ENCODE measurements around the gene SDCBP2. TPM values are rescaled to one million over a fixed set of nuclear protein-coding genes. Genes with fewer than 3 reads are reported as not detected.

SDCBP2 gene
- total and polyA plus RNA-seq, 2 experiments from 2014 or later = 4.2 to 5.5 TPM

DNA sequence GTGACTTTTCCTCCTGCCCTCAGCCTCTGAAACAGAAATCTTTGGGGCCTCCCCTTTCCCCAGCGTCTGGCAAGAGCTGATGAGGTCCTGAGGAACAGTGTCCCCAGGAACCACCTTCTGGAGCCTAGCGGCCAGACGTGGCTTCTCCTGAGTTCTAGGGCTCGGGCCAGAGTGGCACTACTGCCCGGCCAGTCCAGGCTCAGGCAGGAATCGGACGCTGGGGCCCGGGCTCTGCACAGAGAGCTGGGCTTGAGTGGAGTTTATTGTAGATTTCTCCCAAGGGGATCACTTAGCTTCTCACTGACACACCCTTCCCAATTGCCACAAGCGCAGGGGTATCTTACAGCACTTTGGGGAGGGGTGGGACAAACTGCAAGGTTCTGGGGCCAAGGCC lies 20.2 kb downstream of the SDCBP2 start:
- Histone ChIP-seq H3K4me2 (ENCODE audit: unreplicated experiment) (no peak overlapping the region), H3K9me2 (ENCODE audit: insufficient read depth) (no peaks in the 10 kb centered on the region), H3K27ac (no peak overlapping the region), H3K9ac (no peak overlapping the region), H3K36me3 (ENCODE audit: low read depth) (no peaks in the 10 kb centered on the region), H3K4me1 (ENCODE audit: insufficient read depth) (0 out of 2 replicates have a peak, but pooled peaks cover 2% of the 10 kb centered on the region), H3K4me3 (no peak overlapping the region), H2AFZ (no peak overlapping the region), H3K79me2 (ENCODE audit: insufficient read depth) (no peaks in the 10 kb centered on the region), H3F3A (ENCODE audit: insufficient read depth) (no peaks in the 10 kb centered on the region), H3K27me3 (replicated peaks; ENCODE audit: insufficient read depth) (no peaks in the 10 kb centered on the region), H4K20me1 (ENCODE audit: insufficient read depth) (no peaks in the 10 kb centered on the region), H3K9me3 (ENCODE audit: low read depth) (no peaks in the 10 kb centered on the region)
- TF ChIP-seq EZH2 (IDR thresholded peaks at IDR 0.05; ENCODE audit: insufficient read depth, poor library complexity, severe bottlenecking) (no peak), EZH2phosphoT487 (IDR thresholded peaks at IDR 0.05; ENCODE audit: insufficient read depth, low read depth) (no peak)
- WGBS, 2 experiments (ENCODE audit: low coverage in 1 of 2, low lambda C conversion rate in 2 of 2, missing lambda C conversion rate in 2 of 2) = 86 to 89% methylated on average over 5 to 9 of the region's 9 CpGs
- DNase-seq = no peak
- in situ Hi-C loops (cut with MboI) = no loop called here

DNA sequence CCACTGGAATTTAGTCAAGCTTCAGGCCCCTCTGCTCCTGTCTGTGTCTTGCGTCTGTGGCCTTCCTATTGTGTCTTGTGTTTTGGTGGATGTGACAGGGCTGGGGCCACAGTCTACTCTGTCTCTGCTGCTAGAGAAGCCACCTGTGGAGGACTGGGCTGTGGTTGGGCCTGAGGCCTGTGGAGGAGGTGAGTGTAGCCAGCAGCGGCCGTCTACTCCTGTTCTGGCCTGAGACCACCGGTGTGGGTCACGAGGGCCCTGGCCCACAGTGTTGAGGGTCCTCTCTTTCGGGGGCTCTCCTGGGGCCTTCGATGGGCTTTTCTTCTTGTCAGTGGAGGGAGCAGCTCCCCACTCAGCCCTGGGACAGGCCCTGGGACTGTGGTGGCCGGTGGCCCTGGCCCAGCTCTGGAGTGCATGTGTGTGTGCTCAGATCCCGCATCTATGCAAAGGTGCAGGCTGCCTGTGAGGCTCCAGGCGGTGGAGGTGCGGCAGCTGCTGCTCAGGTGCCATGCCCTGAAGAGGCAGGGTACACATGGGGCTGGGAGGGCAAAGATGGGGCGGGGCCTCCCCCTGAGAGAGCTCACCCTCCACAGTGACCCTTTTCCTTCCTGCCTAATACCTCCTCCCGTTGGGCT lies 20.8 kb downstream of the SDCBP2 start:
- Histone ChIP-seq H3K9me3 (ENCODE audit: low read depth) (no peaks in the 10 kb centered on the region), H3K27ac (no peak overlapping the region), H3K4me3 (no peak overlapping the region), H3K9me2 (ENCODE audit: insufficient read depth) (no peaks in the 10 kb centered on the region), H3K79me2 (ENCODE audit: insufficient read depth) (no peaks in the 10 kb centered on the region), H3K27me3 (replicated peaks; ENCODE audit: insufficient read depth) (no peaks in the 10 kb centered on the region), H4K20me1 (ENCODE audit: insufficient read depth) (no peaks in the 10 kb centered on the region), H3K4me2 (ENCODE audit: unreplicated experiment) (no peak overlapping the region), H3K4me1 (ENCODE audit: insufficient read depth) (no peaks in the 10 kb centered on the region), H3K9ac (no peak overlapping the region), H3K36me3 (ENCODE audit: low read depth) (no peaks in the 10 kb centered on the region), H2AFZ (no peak overlapping the region), H3F3A (ENCODE audit: insufficient read depth) (no peaks in the 10 kb centered on the region)
- in situ Hi-C loops (cut with MboI) = no loop called here
- no peak for DNase-seq
- TF ChIP-seq EZH2phosphoT487 (IDR thresholded peaks at IDR 0.05; ENCODE audit: insufficient read depth, low read depth) = no peak
- no peak for TF ChIP-seq EZH2 (IDR thresholded peaks at IDR 0.05; ENCODE audit: insufficient read depth, poor library complexity, severe bottlenecking)
- WGBS, 2 experiments (ENCODE audit: low coverage in 1 of 2, low lambda C conversion rate in 2 of 2, missing lambda C conversion rate in 2 of 2) = 80 to 85% methylated on average over 13 of the region's 13 CpGs

DNA sequence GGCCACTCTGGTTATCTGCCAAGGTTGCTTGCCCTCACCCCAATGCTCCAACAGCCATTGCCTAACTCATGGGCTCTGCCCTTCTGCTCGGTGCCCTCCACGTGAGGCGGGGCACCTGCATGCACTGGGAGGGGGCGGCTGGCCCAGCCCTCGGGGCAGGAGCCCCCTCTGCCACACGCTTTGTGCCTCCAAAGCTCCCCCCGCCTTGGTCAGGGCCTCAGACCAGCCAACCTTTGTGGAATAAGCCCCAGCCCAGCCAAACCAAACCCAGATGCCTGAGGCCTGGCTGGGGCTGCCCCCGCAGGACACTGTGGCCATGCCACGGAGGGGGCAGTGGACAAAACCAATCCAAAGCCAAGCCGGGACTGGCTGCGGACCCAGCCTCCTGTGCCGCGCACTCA lies 21.4 kb downstream of the SDCBP2 start:
- no peak overlapping the region for H3K4me2 ChIP-seq (ENCODE audit: unreplicated experiment)
- no peaks in the 10 kb centered on the region for H3K9me2 ChIP-seq (ENCODE audit: insufficient read depth)
- WGBS, 2 experiments (ENCODE audit: low coverage in 1 of 2, low lambda C conversion rate in 2 of 2, missing lambda C conversion rate in 2 of 2) = 86 to 89% methylated on average over 13 of the region's 13 CpGs
- in situ Hi-C loops (cut with MboI) = no loop called here
- no peak for DNase-seq
- no peak overlapping the region for H3K4me3 ChIP-seq
- H3F3A ChIP-seq (ENCODE audit: insufficient read depth) = no peaks in the 10 kb centered on the region
- H3K9ac ChIP-seq = no peak overlapping the region
- H3K9me3 ChIP-seq (ENCODE audit: low read depth) = no peaks in the 10 kb centered on the region
- no peaks in the 10 kb centered on the region for H3K36me3 ChIP-seq (ENCODE audit: low read depth)
- H4K20me1 ChIP-seq (ENCODE audit: insufficient read depth) = no peaks in the 10 kb centered on the region
- H3K79me2 ChIP-seq (ENCODE audit: insufficient read depth) = no peaks in the 10 kb centered on the region
- no peak for TF ChIP-seq EZH2 (IDR thresholded peaks at IDR 0.05; ENCODE audit: insufficient read depth, poor library complexity, severe bottlenecking)
- TF ChIP-seq EZH2phosphoT487 (IDR thresholded peaks at IDR 0.05; ENCODE audit: insufficient read depth, low read depth) = no peak
- no peak overlapping the region for H3K27ac ChIP-seq
- H3K4me1 ChIP-seq (ENCODE audit: insufficient read depth) = no peaks in the 10 kb centered on the region
- no peaks in the 10 kb centered on the region for H3K27me3 ChIP-seq (replicated peaks; ENCODE audit: insufficient read depth)
- H2AFZ ChIP-seq = no peak overlapping the region

DNA sequence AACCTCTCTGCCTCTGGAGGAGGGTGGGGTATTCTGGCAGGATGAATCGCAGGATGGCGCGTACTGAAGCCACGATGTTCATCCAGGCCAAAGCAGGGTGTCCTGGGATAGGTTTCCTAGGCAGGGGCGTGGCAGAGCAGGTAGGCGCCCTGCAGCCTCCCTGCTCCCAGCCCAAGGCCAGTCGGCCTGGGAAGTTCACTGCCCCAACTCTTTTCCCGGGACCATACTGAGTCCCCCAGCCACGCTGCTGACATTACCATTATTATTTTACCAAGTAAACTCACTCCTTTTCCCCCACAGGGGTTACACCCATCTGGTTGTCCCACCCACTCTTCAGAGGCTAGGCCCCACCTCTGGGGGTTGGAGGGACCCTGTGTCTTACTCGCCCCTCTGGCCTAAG lies 21.8 kb downstream of the SDCBP2 start:
- no peaks in the 10 kb centered on the region for H3K4me1 ChIP-seq (ENCODE audit: insufficient read depth)
- TF ChIP-seq EZH2 (IDR thresholded peaks at IDR 0.05; ENCODE audit: insufficient read depth, poor library complexity, severe bottlenecking) (no peak), EZH2phosphoT487 (IDR thresholded peaks at IDR 0.05; ENCODE audit: insufficient read depth, low read depth) (no peak)
- H3K9me2 ChIP-seq (ENCODE audit: insufficient read depth) = no peaks in the 10 kb centered on the region
- H3K79me2 ChIP-seq (ENCODE audit: insufficient read depth) = no peaks in the 10 kb centered on the region
- no peaks in the 10 kb centered on the region for H3F3A ChIP-seq (ENCODE audit: insufficient read depth)
- no peaks in the 10 kb centered on the region for H4K20me1 ChIP-seq (ENCODE audit: insufficient read depth)
- H3K27me3 ChIP-seq (replicated peaks; ENCODE audit: insufficient read depth) = no peaks in the 10 kb centered on the region
- in situ Hi-C loops (cut with MboI) = no loop called here
- no peak overlapping the region for H3K27ac ChIP-seq
- no peak overlapping the region for H3K4me3 ChIP-seq
- no peak for DNase-seq
- WGBS, 2 experiments (ENCODE audit: low coverage in 1 of 2, low lambda C conversion rate in 2 of 2, missing lambda C conversion rate in 2 of 2) = 84 to 87% methylated on average over 10 of the region's 10 CpGs
- H3K9ac ChIP-seq = no peak overlapping the region
- no peaks in the 10 kb centered on the region for H3K9me3 ChIP-seq (ENCODE audit: low read depth)
- no peaks in the 10 kb centered on the region for H3K36me3 ChIP-seq (ENCODE audit: low read depth)
- H2AFZ ChIP-seq = no peak overlapping the region
- no peak overlapping the region for H3K4me2 ChIP-seq (ENCODE audit: unreplicated experiment)

Data from GM23248 (cell line).